WTC11 (cell line): Measurements from ENCODE around the gene TREM1. TPM values are rescaled to one million over a fixed set of nuclear protein-coding genes. Genes with fewer than 3 reads are reported as not detected.

Source experiments
- ATAC-seq: fragments of 200-7000 bp; cut with Tn5 transposase; 2 replicates; pipeline ENCODE4 v1.10.0; 2021; ENCODE audit warnings: mild to moderate bottlenecking, moderate library complexity
- CTCF ChIA-PET: fragments of 300-600 bp; sonication (Branson Sonifier 250); formaldehyde crosslinking; loops from one replicate; lab custom pipeline; 2021; ENCODE audit warnings: antibody characterized with exemption; lab: Charles Lee
- POLR2A ChIA-PET: fragments of 350-600 bp; sonication (Branson Sonifier 250); formaldehyde crosslinking; loops from one replicate; lab custom pipeline; 2021; ENCODE audit warnings: antibody characterized with exemption; lab: Charles Lee
- DNase-seq: peaks from one replicate; pipeline ENCODE4 v3.0.0; 2021; ENCODE audit warnings: low spot score
- H3K27ac Mint-ChIP-seq: 2 replicates; pipeline ENCODE4 v1.8.0; 2021; ENCODE audit warnings: mixed read lengths
- H3K27me3 Mint-ChIP-seq: 2 replicates; pipeline ENCODE4 v1.8.0; 2021; ENCODE audit warnings: low read depth, mild to moderate bottlenecking, moderate library complexity, mixed read lengths
- H3K36me3 Mint-ChIP-seq: 2 replicates; pipeline ENCODE4 v1.8.0; 2021; ENCODE audit warnings: mixed read lengths
- H3K4me1 Mint-ChIP-seq: 2 replicates; pipeline ENCODE4 v1.8.0; 2022; ENCODE audit warnings: mixed read lengths
- H3K4me3 Mint-ChIP-seq: 2 replicates; pipeline ENCODE4 v1.8.0; 2021; ENCODE audit warnings: mild to moderate bottlenecking, moderate library complexity, mixed read lengths
- H3K9me3 Mint-ChIP-seq: 2 replicates; pipeline ENCODE4 v1.8.0; 2021; ENCODE audit warnings: mixed read lengths
- AR ChIP-seq: fragments of 250-450 bp; sonication (Bioruptor Pico); IDR thresholded peaks from 2 replicates; pipeline ENCODE4 v1.9.0; 2021; ENCODE audit warnings: mild to moderate bottlenecking
- ATF3 ChIP-seq: sonication (generic); formaldehyde crosslinking; conservative IDR thresholded peaks from 2 replicates; pipeline ENCODE4 v1.8.1; 2022; ENCODE audit warnings: mild to moderate bottlenecking, missing genetic modification reagents
- ATF6 ChIP-seq: sonication (generic); formaldehyde crosslinking; IDR thresholded peaks from 2 replicates; pipeline ENCODE4 v1.8.1; 2023; ENCODE audit warnings: mild to moderate bottlenecking, missing genetic modification reagents
- CTCF ChIP-seq: fragments of 200-600 bp; IDR thresholded peaks from 2 replicates; pipeline ENCODE4 v1.8.0; 2022; ENCODE audit warnings: antibody characterized with exemption
- ERG ChIP-seq: fragments of 250-450 bp; sonication (Bioruptor Pico); IDR thresholded peaks from 2 replicates; pipeline ENCODE4 v1.8.0; 2021; ENCODE audit warnings: mild to moderate bottlenecking
- FOXP4 ChIP-seq: sonication (generic); formaldehyde crosslinking; IDR thresholded peaks from 2 replicates; pipeline ENCODE4 v1.8.0; 2022; ENCODE audit warnings: mild to moderate bottlenecking, missing genetic modification reagents
- HMGA2 ChIP-seq: fragments of 250-450 bp; sonication (Bioruptor Pico); IDR thresholded peaks from 2 replicates; pipeline ENCODE4 v1.4.0; 2021; ENCODE audit warnings: mild to moderate bottlenecking, moderate library complexity
- HMGXB4 ChIP-seq: sonication (generic); formaldehyde crosslinking; IDR thresholded peaks from 2 replicates; pipeline ENCODE4 v1.8.1; 2023; ENCODE audit warnings: mild to moderate bottlenecking, moderate library complexity, missing genetic modification reagents
- JAZF1 ChIP-seq: fragments of 250-450 bp; sonication (Bioruptor Pico); IDR thresholded peaks from 2 replicates; pipeline ENCODE4 v1.9.0; 2021; ENCODE audit warnings: moderate library complexity, mild to moderate bottlenecking, inconsistent platforms
- MAX ChIP-seq: sonication (generic); formaldehyde crosslinking; IDR thresholded peaks from 2 replicates; pipeline ENCODE4 v1.8.0; 2022; ENCODE audit warnings: mild to moderate bottlenecking, missing genetic modification reagents
- OVOL2 ChIP-seq: fragments of 250-450 bp; sonication (Bioruptor Pico); IDR thresholded peaks from 2 replicates; pipeline ENCODE4 v1.9.0; 2021; ENCODE audit warnings: mild to moderate bottlenecking, borderline replicate concordance
- PREB ChIP-seq: sonication (generic); formaldehyde crosslinking; IDR thresholded peaks from 2 replicates; pipeline ENCODE4 v1.8.1; 2022; ENCODE audit warnings: mild to moderate bottlenecking, missing genetic modification reagents, moderate library complexity, borderline replicate concordance
- TCF7 ChIP-seq: sonication (generic); formaldehyde crosslinking; IDR thresholded peaks from 2 replicates; pipeline ENCODE4 v1.8.0; 2022; ENCODE audit warnings: mild to moderate bottlenecking, low read depth, missing genetic modification reagents, moderate library complexity
- ZNF121 ChIP-seq: sonication (generic); formaldehyde crosslinking; IDR thresholded peaks from 2 replicates; pipeline ENCODE4 v1.8.0; 2023; ENCODE audit warnings: missing genetic modification reagents
- ZNF317 ChIP-seq: sonication (generic); formaldehyde crosslinking; IDR thresholded peaks from 2 replicates; pipeline ENCODE4 v1.8.1; 2023; ENCODE audit warnings: low read depth, mild to moderate bottlenecking, moderate library complexity, missing genetic modification reagents, borderline replicate concordance
- ZNF416 ChIP-seq: fragments of 250-450 bp; sonication (Bioruptor Pico); IDR thresholded peaks from 2 replicates; pipeline ENCODE4 v1.9.0; 2021; ENCODE audit warnings: mild to moderate bottlenecking, inconsistent platforms
- total RNA-seq: library from RNA; stranded (reverse); gene quantifications from 3 replicates; pipeline ENCODE4 v1.2.3, GENCODE V29; 2021

The TREM1 gene
- total RNA-seq, 1 experiment from 2014 or later = not detected

- ChIA-PET CTCF (interaction anchor here (0.6 to 2.0 kb wide), 10 partner anchors 11 to 139 kb away, joined by 3 to 14 read pairs (median 6); no protein-coding TSS in a partner anchor), POLR2A (no interaction called here)
- peaks cover 4% of the 10 kb centered on the region; the same call in 1 of the 2 replicates for H3K4me1 Mint-ChIP-seq
- no peak overlapping the region for H3K27ac Mint-ChIP-seq
- TF ChIP-seq ZNF317 (CRISPR knock-in tag) = no peak
- peak; percentile 20; the same call in 1 of the 2 replicates for TF ChIP-seq CTCF
- TF ChIP-seq JAZF1 = no peak
- TF ChIP-seq ATF3 = no peak
- 0 out of 2 replicates have a peak, but pooled peaks cover 4% of the 10 kb centered on the region for H3K9me3 Mint-ChIP-seq
- no peak overlapping the region for H3K4me3 Mint-ChIP-seq
- DNase-seq (peak; percentile 46), ATAC-seq (peak; percentile 94)
- H3K27me3 Mint-ChIP-seq = peaks cover 15% of the 10 kb centered on the region
- no peaks in the 10 kb centered on the region for H3K36me3 Mint-ChIP-seq
Measured at GRCh38 chr6:41228616-41229015, 57.9 kb downstream of the TREM1 start.

GRCh38 chr6:41228096-41228495 is 58.4 kb downstream of the TREM1 start, which contains the start of gene TREML4:
TREML4 (plus strand) TSS chr6:41228349; CDS start chr6:41228428, 79 bp downstream.
- H3K9me3 Mint-ChIP-seq = 0 out of 2 replicates have a peak, but pooled peaks cover 4% of the 10 kb centered on the region
- H3K27me3 Mint-ChIP-seq = peaks cover 18% of the 10 kb centered on the region
- no peak for DNase-seq
- peaks cover 4% of the 10 kb centered on the region; the same call in 1 of the 2 replicates for H3K4me1 Mint-ChIP-seq
- no peak within 1 kb of the TSS for H3K4me3 Mint-ChIP-seq
- H3K36me3 Mint-ChIP-seq = no peaks in the 10 kb centered on the region
- CTCF ChIA-PET = interaction anchor here (0.6 to 2.0 kb wide), 10 partner anchors 11 to 140 kb away, joined by 3 to 14 read pairs (median 6); no protein-coding TSS in a partner anchor
- no peak within 1 kb of the TSS for H3K27ac Mint-ChIP-seq
- ATAC-seq = peak; percentile 45
- POLR2A ChIA-PET = no interaction called here
- TF ChIP-seq ZNF317 (CRISPR knock-in tag) (no peak), ATF6 (CRISPR knock-in tag) (no peak), HMGXB4 (CRISPR knock-in tag) (no peak), ERG (no peak), AR (CRISPR knock-in tag) (no peak), MAX (no peak), FOXP4 (CRISPR knock-in tag) (no peak), OVOL2 (no peak), ZNF121 (no peak), PREB (CRISPR knock-in tag) (no peak), ZNF416 (no peak), TCF7 (no peak), HMGA2 (no peak)
